GM19238 (cell line): ENCODE results near the gene LAMA5.

Source experiments
- DNase-seq: peaks from one replicate; pipeline ENCODE4 v3.0.0; 2011; ENCODE audit warnings: low spot score; ENCODE audit not compliant: insufficient read length

Gene LAMA5

GRCh38 chr20:62289898-62290297, 77.2 kb downstream of the LAMA5 start:
- no peak for DNase-seq

DNA sequence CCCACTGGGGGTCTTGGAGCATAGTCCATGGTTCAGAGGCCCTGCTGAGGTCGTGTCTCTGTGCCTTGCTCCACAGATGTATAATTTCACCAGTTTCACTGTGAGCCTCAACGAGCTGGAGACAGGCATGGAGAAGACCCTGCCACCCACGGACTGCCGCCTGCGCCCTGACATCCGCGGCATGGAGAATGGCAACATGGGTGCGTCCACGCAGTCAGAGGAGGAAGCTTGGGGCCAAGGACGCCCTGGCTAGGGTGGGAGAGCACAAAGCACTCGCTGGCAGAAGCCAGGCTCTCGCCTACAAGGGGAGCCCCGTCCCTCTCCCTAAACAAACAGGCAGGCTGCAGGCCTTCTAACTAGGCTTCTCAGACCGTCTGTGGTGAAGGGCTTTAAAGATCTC, 78.0 kb downstream of the LAMA5 start:
- DNase-seq = no peak

- DNase-seq = no peak
Measured at GRCh38 chr20:62288535-62289105, 78.5 kb downstream of the LAMA5 start.

DNA sequence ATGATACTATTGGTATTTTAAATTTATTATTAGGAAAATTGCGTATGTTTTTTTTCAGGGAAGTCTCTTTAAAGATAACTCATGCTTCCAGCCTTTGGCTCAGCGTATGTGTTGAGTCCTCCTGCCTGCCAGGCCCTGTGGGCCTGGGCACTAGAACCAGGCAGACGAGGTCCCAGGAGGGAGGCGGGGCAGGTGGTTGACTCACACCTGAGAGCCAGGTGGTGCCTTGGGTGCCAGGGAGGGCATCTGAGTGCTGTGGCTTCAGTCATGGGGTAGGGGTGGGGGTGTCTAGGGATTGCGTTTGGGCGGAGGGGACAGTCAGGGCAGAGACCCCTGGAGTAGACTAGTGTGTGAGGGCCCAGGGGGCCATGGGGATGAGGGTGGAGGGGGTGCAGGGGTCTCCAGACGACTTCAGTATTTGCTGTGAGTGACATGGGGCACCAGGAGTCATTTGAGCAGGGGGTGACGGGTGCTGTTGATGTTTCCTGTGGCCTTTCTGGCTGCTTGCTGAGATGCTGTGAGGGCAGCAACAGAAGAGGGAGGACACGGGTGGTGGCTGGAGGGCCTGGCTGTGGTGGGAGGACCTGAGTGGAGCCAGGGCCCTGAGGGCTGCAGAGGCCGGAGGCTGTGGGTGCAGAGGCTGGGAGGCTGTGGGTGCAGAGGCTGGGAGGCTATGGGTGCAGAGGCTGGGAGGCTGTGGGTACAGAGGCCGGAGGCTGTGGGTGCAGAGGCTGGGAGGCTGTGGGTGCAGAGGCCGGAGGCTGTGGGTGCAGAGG, 79.2 kb downstream of the LAMA5 start:
- DNase-seq = no peak

- DNase-seq = no peak
Measured at GRCh38 chr20:62287129-62287528, 80.0 kb downstream of the LAMA5 start.

GRCh38 chr20:62286493-62287064, 80.5 kb downstream of the LAMA5 start:
- DNase-seq = no peak

GRCh38 chr20:62285722-62286121, 81.4 kb downstream of the LAMA5 start:
- DNase-seq = no peak

- DNase-seq = no peak
Measured at GRCh38 chr20:62285151-62285550, 82.0 kb downstream of the LAMA5 start.

DNA sequence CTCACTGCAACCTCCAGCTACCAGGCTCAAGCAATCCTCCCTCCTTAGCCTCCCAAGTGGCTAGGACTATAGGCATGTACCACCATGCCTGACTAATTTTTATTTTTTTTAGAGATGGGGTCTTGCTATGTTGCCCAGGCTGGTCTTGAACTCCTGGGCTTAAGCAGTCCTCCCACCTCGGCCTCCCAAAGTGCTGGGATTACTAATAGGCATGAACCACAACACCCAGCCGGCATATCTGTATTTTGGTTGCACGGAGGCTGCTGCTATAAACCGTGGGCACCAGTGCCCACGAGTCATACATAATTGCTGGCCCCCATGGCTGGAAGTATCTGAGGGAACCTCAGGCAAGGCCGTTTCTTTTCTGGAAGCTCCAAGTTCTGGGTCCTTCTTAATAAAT, 82.7 kb downstream of the LAMA5 start:
- no peak for DNase-seq

DNA sequence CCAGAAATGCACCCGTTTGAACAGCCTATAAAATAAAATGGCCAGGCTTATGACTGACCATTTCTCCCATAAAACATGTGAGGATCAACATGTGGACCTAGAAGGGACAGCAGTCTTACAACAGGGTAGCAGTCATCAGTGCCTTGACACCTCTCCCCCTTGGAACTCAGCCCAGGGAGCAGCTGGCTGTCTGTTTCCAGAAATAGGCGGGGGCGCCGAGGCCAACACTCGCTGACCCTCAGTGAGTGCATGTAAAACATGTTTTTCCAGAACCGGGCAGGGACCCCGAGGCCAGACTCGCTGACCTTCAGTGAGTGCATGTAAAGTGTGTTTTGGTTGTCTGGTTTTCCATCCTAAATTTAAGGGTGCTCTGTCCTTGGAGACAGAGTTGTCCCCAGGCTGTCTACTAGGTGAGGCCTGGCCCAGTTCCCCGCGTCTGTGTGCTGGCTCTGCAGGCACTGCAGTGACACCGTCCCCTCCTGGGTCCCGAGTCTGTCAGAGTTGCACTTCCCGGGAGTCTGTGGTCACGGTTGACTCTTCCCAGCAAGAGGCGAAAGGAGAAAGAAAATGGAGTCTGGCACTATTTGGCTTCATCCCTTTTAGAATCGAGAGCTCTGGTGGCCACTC, 84.1 kb downstream of the LAMA5 start:
- no peak for DNase-seq

DNA sequence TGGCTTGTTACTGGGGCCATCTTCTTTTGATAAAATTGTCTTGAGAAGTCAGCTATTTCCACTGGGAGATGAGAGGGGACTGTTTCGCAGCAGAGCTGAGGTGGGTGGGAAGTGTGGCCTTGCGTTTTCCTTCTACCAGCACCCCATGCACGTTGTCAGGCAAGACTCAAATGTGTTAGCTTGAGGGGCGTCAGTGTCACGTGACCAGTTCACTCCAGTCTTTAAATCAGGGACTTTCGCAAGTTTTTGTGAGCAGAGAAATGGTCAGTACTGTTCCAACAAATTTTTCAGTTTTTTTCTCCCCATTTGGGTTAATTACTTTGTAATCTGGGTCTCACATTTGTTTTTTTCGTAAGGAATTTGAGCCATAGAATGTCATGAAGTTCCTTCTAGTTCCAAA, 85.0 kb downstream of the LAMA5 start:
- no peak for DNase-seq

DNA sequence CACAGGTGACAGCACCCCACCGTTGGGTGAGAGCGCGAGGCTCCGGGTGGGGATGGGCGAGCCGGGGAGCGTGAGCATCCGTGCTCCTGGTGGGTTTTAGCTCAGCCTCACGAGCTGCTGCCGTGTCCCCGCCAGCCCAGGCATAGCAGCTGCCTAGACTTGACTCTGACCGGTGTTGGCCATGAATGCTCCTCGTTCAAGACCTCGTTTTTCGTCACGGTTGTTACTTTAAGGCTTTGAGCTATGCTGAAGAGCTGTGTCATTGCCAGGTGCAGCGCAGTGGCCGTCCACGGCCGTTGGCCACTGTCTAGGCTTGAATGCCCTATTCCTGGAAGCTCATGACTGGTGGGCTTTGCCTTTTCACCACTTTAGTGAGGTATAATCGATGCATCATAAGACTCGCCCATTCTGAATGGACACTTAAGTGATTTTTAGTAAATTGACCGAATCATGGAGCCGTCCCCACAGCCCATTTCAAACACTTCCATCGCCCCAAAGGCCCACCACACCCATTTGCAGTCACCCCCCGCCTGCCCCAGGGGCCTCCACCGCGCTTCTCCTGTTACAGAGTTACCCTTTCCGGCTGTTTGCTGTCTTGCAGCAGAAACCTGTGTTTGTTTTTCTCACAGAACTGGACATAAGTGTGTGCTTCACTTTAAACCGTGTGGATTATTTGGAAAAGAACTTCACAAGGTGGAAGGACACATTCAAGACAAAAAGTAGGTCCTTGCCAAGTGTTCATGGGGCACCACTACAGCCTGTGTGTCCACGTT, 85.8 kb downstream of the LAMA5 start:
- no peak for DNase-seq

- DNase-seq = no peak
Measured at GRCh38 chr20:62280303-62280702, 86.8 kb downstream of the LAMA5 start.

DNA sequence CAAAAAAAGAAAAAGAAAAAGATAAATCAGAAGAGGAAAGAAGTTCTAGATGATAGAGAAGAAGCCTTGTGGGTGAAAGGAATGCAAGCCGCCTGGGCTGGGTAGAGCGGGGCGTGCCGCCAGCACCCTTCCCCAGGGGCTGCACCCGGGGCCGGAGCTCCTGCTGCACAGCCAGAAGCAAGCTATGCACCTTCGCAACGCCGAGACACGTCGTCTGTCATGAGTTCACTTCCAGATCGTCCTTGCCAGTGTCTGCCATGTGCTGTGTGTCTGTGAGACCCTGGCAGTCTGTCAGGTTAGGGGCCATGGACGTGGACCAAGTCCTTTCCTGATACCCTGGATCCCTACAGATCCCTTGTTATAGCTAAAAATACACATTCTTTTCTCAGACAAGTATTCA, 89.9 kb downstream of the LAMA5 start:
- no peak for DNase-seq

GRCh38 chr20:62276439-62276838, 90.7 kb downstream of the LAMA5 start:
- no peak for DNase-seq

- no peak for DNase-seq
Measured at GRCh38 chr20:62275219-62275618, 91.9 kb downstream of the LAMA5 start.

- no peak for DNase-seq
Measured at GRCh38 chr20:62274332-62274950, 92.7 kb downstream of the LAMA5 start.

GRCh38 chr20:62273416-62273815, 93.7 kb downstream of the LAMA5 start:
- DNase-seq = no peak

DNA sequence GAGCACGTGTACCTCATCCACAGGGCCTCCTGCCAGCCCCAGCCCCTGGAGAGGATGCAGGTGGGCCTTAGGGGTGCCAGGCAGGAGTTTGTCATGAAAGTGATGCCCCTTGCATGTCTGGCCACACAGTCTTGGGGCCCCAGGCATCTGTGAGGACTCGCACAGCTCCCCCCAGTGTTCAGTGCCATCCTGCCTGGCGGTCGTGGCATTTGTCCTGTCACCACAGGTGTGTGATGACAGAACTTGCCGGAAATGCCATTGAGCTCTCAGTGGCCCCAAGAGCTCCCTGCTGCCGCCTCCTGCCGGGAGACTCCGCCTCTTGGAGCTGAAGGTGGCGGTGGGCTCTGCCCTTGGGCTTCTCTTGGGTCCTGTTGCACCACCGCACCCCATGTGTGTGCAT, 94.9 kb downstream of the LAMA5 start:
- no peak for DNase-seq

GRCh38 chr20:62269871-62270270, 97.2 kb downstream of the LAMA5 start:
- no peak for DNase-seq

GRCh38 chr20:62269378-62269777, 97.7 kb downstream of the LAMA5 start:
- DNase-seq = no peak
